Epithelial cell of proximal tubule (primary cell): ENCODE data around the gene GPD2. TPM values are rescaled to one million over a fixed set of nuclear protein-coding genes. Genes with fewer than 3 reads are reported as not detected.
"Not testable (repeated sequence)": the region's sequence is repeated elsewhere in the genome, so short reads cannot be mapped to it uniquely, and the experiment has no call there.

Source experiments
- DNase-seq: peaks from one replicate; pipeline ENCODE4 v3.0.0-alpha.2; 2011; ENCODE audit warnings: low read depth
- H3K4me3 ChIP-seq: 2 replicates; pipeline ENCODE4 v1.5.1; 2011; ENCODE audit warnings: low read depth, mild to moderate bottlenecking, low read length
- total RNA-seq: library from RNA; depleted of rRNA; stranded (reverse); fragments of >200 nt; gene quantifications from 2 replicates; pipeline ENCODE4 v1.2.3, GENCODE V29; 2015
- TF ChIP-seq, protein P1 (sequence below): conservative IDR thresholded peaks from 2 replicates; pipeline ENCODE4 v1.5.1; 2012; ENCODE audit warnings: low read depth, mild to moderate bottlenecking, low read length

Gene GPD2
- total RNA-seq, 1 donor from 2014 or later = 22.4 TPM

DNA sequence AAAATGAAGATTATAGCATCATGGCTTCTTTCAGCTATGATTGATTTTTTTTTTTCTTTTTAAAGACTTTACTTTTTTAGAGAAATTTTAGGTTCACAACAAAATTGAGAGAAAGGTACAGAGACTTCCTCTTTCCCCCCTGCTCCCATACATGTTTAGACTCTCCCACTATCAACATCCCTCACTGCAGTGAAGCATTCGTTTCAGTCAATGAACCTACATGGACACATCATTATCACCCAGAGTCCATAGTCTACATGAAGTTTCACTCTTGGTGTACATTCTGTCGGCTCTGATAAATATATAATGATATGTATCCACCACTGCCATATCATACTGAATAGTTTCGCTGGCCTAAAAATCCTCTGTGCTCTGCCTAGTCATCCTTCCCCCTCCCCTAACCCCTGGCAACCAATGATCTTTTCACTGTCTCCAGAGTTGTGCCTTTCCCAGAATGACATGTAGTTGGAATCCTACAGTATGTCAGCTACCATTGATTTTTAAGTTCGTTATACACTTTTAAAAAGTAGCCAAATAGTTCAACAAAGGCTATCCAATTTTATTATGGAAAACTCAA lies 86.8 kb downstream of the GPD2 start:
- TF ChIP-seq, protein P1, sequence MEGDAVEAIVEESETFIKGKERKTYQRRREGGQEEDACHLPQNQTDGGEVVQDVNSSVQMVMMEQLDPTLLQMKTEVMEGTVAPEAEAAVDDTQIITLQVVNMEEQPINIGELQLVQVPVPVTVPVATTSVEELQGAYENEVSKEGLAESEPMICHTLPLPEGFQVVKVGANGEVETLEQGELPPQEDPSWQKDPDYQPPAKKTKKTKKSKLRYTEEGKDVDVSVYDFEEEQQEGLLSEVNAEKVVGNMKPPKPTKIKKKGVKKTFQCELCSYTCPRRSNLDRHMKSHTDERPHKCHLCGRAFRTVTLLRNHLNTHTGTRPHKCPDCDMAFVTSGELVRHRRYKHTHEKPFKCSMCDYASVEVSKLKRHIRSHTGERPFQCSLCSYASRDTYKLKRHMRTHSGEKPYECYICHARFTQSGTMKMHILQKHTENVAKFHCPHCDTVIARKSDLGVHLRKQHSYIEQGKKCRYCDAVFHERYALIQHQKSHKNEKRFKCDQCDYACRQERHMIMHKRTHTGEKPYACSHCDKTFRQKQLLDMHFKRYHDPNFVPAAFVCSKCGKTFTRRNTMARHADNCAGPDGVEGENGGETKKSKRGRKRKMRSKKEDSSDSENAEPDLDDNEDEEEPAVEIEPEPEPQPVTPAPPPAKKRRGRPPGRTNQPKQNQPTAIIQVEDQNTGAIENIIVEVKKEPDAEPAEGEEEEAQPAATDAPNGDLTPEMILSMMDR = no peak
- no peak overlapping the region for H3K4me3 ChIP-seq
- DNase-seq = no peak

DNA sequence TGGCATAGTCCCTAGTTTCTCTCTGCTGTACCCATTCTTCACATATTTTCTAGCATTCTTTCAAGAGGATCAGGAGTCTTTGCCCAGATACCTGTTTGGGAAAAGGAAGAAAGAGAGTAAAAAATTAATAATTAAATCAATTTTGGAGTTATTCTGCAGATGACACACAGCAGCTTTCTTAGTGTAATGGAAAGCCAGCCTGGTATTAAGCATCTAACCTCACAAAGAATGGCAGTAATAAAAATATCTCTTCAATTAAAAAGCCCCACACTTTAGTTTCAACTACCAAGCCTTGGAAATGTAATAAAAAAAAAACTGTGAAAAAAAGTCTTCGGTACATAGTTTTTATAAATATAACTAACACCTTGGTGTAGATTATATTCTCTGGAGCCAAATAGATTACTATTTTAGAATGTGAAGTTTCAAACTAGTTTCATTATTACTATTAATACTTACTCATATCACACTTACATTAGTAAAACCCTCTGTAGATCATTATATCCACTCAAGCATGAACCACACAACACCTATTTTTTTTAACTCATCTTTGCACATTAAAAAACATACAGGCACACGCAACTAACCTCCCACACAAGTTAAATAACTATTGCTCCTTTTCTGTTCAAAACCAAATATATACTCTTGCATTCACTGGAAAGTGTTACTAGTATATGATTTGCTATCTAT lies 90.9 kb downstream of the GPD2 start:
- TF ChIP-seq, protein P1 = no peak
- no peak overlapping the region for H3K4me3 ChIP-seq
- no peak for DNase-seq

DNA sequence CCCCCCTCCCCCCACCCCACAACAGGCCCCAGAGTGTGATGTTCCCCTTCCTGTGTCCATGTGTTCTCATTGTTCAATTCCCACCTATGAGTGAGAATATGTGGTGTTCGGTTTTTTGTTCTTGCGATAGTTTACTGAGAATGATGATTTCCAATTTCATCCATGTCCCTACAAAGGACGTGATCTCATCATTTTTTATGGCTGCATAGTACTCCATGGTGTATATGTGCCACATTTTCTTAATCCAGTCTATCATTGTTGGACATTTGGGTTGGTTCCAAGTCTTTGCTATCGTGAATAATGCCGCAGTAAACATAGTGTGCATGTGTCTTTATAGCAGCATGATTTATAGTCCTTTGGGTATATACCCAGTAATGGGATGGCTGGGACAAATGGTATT lies 92.4 kb downstream of the GPD2 start:
- DNase-seq, H3K4me3 ChIP-seq: not testable (repeated sequence)

DNA sequence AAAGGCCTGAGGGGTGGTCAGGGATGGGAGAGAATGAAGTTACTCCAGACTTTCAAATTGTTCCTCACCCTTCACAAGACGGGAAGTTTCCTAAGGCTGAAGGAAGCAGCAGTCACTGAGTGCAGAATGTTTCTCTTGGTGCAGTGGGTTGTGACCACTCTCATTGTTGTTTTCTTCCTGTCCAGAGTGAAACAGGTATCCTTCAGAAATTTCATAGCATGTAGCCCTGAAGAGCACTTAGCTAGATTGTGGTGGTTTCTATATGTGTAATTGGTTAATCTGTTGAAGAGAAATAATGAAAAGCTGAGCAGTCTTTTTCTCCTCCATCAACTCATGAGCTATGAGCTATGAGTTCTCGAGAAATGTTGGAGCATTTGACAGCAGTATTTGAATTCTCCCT lies 96.8 kb downstream of the GPD2 start:
- DNase-seq = no peak
- no peak overlapping the region for H3K4me3 ChIP-seq
- TF ChIP-seq, protein P1 = no peak

DNA sequence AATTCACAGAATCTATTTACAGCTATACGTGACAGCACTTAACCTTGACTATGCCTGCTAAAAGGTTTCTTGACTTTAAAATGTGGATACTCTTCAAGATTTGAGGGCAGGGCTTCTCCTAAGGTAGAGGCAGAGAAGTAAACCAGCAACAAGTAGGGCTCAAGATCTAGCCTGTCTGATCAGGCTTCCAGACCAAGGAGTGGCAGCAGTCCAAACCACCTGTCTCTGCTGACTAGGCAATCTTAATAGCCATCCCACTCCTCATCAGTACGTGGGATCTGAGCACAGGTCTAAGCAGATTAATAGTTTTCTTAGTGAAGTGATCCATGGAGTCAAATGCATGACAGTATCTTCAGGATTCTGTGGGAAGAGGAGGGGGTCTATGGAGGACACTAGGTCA lies 100.4 kb downstream of the GPD2 start:
- no peak for DNase-seq
- TF ChIP-seq, protein P1 = no peak
- H3K4me3 ChIP-seq = no peak overlapping the region

DNA sequence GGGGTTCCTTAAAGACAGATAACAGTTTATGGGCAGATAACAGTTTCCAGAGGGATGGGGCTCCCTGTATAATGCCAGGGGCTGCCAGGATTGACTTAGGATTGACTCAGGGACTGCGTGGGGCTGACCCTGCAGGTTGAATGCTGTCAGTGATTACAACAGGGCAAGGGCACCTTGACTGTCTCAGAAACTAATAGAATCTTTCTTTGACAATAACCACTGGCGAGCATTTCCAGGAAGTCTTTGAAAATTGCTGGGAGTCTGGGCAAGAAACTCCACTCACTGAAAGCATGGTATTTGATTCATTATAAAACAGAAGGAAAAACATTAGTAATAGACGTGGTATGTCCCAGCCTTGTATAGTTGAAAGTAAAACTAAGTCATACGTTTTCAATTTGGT lies 101.0 kb downstream of the GPD2 start:
- TF ChIP-seq, protein P1 = no peak
- no peak overlapping the region for H3K4me3 ChIP-seq
- no peak for DNase-seq

DNA sequence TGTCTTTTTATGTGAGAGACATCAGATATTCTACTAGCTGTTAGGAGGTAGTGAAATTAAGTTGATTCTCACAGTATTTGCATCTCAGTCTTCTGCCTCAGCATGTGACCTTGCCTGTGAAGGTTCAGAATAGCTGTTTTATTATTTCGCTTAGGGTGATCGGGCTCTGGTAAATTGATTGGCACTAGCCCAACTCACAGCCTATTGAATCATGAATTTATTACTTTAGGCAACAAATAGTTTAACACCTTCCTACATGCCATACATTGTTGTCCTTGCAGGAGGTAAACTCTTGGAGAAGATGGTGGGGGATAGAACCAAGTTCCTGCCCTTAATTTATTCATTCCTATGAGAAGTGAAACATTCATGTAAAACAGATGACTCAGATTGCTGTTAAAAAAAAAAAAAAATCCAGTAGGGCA lies 101.9 kb downstream of the GPD2 start:
- TF ChIP-seq, protein P1 = no peak
- DNase-seq = no peak

More for the DNA sequence above, 101.9 kb downstream of the GPD2 start:
- no peak overlapping the region for H3K4me3 ChIP-seq
